DOHH2 (cell line): ENCODE results near the gene SLC25A18.
A peak's percentile ranks its signal among the peaks of the same experiment; 100 is the strongest.

ENCODE experiments used
- H3F3A ChIP-seq: fragments of 200-600 bp; sonication (generic), shearing (Covaris generic); 2 replicates; pipeline ENCODE4 v1.6.0; 2016; ENCODE audit warnings: antibody characterized with exemption, mild to moderate bottlenecking; ENCODE audit not compliant: control insufficient read depth, insufficient read depth
- H3K27ac ChIP-seq: fragments of 200-600 bp; sonication (generic); 2 replicates; pipeline ENCODE4 v1.5.1; 2014; ENCODE audit warnings: low read depth, mild to moderate bottlenecking, low read length, moderate library complexity
- H3K27me3 ChIP-seq: fragments of 200-600 bp; sonication (generic); 2 replicates; pipeline ENCODE4 v1.6.1; 2014; ENCODE audit warnings: mild to moderate bottlenecking, low read length, mixed read lengths; ENCODE audit not compliant: control insufficient read depth
- H3K36me3 ChIP-seq: fragments of 200-600 bp; sonication (generic); 2 replicates; pipeline ENCODE4 v1.6.1; 2014; ENCODE audit warnings: mild to moderate bottlenecking, low read length, moderate library complexity, mixed read lengths; ENCODE audit not compliant: control insufficient read depth
- H3K4me1 ChIP-seq: fragments of 200-600 bp; sonication (generic); 2 replicates; pipeline ENCODE4 v1.6.1; 2014; ENCODE audit warnings: mild to moderate bottlenecking, low read length, mixed read lengths; ENCODE audit not compliant: control insufficient read depth
- H3K4me2 ChIP-seq: fragments of 200-600 bp; sonication (generic); 2 replicates; pipeline ENCODE4 v1.6.0; 2014; ENCODE audit warnings: mild to moderate bottlenecking, low read length, moderate library complexity
- H3K4me3 ChIP-seq: fragments of 200-600 bp; sonication (generic); 2 replicates; pipeline ENCODE4 v1.5.1; 2014; ENCODE audit warnings: mild to moderate bottlenecking, low read length, mixed read lengths
- H3K79me2 ChIP-seq: fragments of 200-600 bp; sonication (generic); 2 replicates; pipeline ENCODE4 v1.6.1; 2014; ENCODE audit warnings: mild to moderate bottlenecking, low read length, mixed read lengths; ENCODE audit not compliant: control insufficient read depth
- H3K9me2 ChIP-seq: fragments of 200-600 bp; sonication (generic); replicated peaks from 2 replicates; pipeline ENCODE4 v1.6.1; 2014; ENCODE audit warnings: mild to moderate bottlenecking, low read length, mixed read lengths; ENCODE audit not compliant: control insufficient read depth
- H3K9me3 ChIP-seq: fragments of 200-600 bp; sonication (generic); 2 replicates; pipeline ENCODE4 v1.6.1; 2014; ENCODE audit warnings: antibody characterized with exemption, low read length, mixed read lengths; ENCODE audit not compliant: control insufficient read depth, insufficient read depth
- H4K20me1 ChIP-seq: fragments of 200-600 bp; sonication (generic); 2 replicates; pipeline ENCODE4 v1.6.0; 2014; ENCODE audit warnings: low read depth, mild to moderate bottlenecking, antibody characterized with exemption, low read length, moderate library complexity; ENCODE audit not compliant: control insufficient read depth, insufficient read depth
- EZH2phosphoT487 ChIP-seq: fragments of 200-600 bp; sonication (generic); IDR thresholded peaks from 2 replicates; pipeline ENCODE4 v1.6.1; 2017; ENCODE audit warnings: borderline replicate concordance, mild to moderate bottlenecking, antibody characterized with exemption, low read length, moderate library complexity, mixed read lengths
- TF ChIP-seq, protein P1 (sequence below): fragments of 200-600 bp; sonication (generic); IDR thresholded peaks from one replicate; pipeline ENCODE4 v1.5.1; 2014; ENCODE audit warnings: antibody characterized with exemption, mild to moderate bottlenecking, low read depth, low read length; ENCODE audit not compliant: poor library complexity, severe bottlenecking

Gene SLC25A18

DNA sequence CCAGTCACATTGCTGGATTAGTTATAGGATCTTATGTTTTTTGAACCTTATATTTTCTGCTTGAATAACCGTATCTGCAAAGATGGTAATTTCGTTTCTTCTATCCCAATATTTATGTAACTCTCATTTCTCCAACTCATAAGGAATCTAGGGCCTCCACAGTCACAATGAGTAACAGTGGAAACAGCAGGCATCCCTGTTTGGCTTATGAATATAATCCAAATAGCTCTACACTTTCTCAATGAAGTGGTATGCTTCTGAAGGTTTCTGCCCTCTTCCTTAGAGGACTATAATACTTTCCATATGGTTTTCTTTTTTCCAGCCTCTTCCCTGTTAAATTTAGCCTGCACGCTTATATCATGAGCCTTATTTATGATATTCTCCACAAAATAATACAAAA is 48.8 kb downstream of the SLC25A18 start:
- Histone ChIP-seq H3K27me3 (no peaks in the 10 kb centered on the region), H3K4me3 (no peak overlapping the region), H3K36me3 (peaks cover 44% of the 10 kb centered on the region), H3K27ac (no peak overlapping the region), H3K9me2 (no peaks in the 10 kb centered on the region), H3K4me1 (no peaks in the 10 kb centered on the region), H3K4me2 (no peak overlapping the region), H3K9me3 (no peaks in the 10 kb centered on the region), H3F3A (no peaks in the 10 kb centered on the region), H3K79me2 (no peaks in the 10 kb centered on the region), H4K20me1 (no peaks in the 10 kb centered on the region)
- TF ChIP-seq, protein P1, sequence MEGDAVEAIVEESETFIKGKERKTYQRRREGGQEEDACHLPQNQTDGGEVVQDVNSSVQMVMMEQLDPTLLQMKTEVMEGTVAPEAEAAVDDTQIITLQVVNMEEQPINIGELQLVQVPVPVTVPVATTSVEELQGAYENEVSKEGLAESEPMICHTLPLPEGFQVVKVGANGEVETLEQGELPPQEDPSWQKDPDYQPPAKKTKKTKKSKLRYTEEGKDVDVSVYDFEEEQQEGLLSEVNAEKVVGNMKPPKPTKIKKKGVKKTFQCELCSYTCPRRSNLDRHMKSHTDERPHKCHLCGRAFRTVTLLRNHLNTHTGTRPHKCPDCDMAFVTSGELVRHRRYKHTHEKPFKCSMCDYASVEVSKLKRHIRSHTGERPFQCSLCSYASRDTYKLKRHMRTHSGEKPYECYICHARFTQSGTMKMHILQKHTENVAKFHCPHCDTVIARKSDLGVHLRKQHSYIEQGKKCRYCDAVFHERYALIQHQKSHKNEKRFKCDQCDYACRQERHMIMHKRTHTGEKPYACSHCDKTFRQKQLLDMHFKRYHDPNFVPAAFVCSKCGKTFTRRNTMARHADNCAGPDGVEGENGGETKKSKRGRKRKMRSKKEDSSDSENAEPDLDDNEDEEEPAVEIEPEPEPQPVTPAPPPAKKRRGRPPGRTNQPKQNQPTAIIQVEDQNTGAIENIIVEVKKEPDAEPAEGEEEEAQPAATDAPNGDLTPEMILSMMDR, result no peak
- no peak for TF ChIP-seq EZH2phosphoT487

DNA sequence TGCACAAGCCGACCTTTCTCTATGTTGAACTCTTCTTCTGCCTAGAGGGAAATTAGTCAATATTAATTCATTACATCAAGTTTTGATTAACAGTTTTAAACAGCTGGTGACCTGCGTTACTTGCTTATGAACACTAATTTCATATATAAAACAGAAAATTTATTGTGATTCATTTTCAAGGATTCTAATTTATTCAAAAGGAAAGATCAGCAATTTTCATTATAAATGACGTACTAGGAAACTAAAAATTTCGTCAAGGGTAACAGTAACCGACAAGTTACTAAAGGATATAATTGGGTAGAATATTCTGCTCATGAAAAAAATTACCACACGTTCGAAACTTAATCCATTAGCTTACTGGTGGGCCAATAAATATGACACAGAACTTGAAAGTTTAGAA is 50.0 kb downstream of the SLC25A18 start:
- Histone ChIP-seq H3K4me2 (no peak overlapping the region), H3K9me2 (no peaks in the 10 kb centered on the region), H3F3A (no peaks in the 10 kb centered on the region), H3K36me3 (peaks cover 36% of the 10 kb centered on the region), H3K27ac (no peak overlapping the region), H4K20me1 (no peaks in the 10 kb centered on the region), H3K4me1 (no peaks in the 10 kb centered on the region), H3K4me3 (no peak overlapping the region), H3K79me2 (no peaks in the 10 kb centered on the region), H3K9me3 (no peaks in the 10 kb centered on the region), H3K27me3 (no peaks in the 10 kb centered on the region)
- TF ChIP-seq, protein P1, result no peak
- TF ChIP-seq EZH2phosphoT487, result no peak

DNA sequence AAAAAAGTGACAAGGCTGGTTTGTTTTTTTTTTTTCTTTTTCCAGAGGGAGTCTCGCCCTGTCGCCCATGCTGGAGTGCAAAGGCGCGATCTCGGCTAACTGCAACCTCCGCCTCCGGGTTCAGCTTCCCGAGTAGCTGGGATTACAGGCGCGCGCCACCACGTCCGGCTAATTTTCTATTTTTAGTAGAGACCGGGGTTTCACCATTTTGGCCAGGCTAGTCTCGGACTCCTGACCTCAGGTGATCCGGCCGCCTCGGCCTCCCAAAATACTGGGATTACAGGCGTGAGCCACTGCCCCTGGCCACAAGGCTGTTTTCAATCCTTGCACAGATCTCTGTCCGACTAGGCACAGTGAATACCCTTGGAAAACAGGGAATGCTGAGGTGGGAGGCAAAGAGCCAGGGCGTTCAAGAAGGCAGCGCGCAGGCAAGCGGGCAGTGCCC is 64.7 kb downstream of the SLC25A18 start:
- Histone ChIP-seq H3F3A (0 out of 2 replicates have a peak, but pooled peaks cover 4% of the 10 kb centered on the region), H4K20me1 (no peaks in the 10 kb centered on the region), H3K4me1 (peaks cover 20% of the 10 kb centered on the region), H3K4me2 (peak overlapping the region; percentile 72), H3K27ac (peak overlapping the region; percentile 30), H3K79me2 (peaks cover 62% of the 10 kb centered on the region), H3K9me3 (no peaks in the 10 kb centered on the region), H3K9me2 (no peaks in the 10 kb centered on the region), H3K36me3 (peaks cover 13% of the 10 kb centered on the region), H3K4me3 (peak overlapping the region; percentile 94), H3K27me3 (no peaks in the 10 kb centered on the region)
- TF ChIP-seq, protein P1, result no peak
- no peak for TF ChIP-seq EZH2phosphoT487
